NCI-H146 (cell line): Measurements from ENCODE around the gene NCAN.
A peak's percentile ranks its signal among the peaks of the same experiment; 100 is the strongest.
"Not testable (repeated sequence)": the region's sequence is repeated elsewhere in the genome, so short reads cannot be mapped to it uniquely, and the experiment has no call there.

Experiments used
- DNase-seq: peaks from one replicate; lab custom pipeline; 2025; lab: John Stamatoyannopoulos, UW

NCAN gene

GRCh38 chr19:19224150-19224851 is 12.5 kb downstream of the NCAN start:
- no peak for DNase-seq

DNA sequence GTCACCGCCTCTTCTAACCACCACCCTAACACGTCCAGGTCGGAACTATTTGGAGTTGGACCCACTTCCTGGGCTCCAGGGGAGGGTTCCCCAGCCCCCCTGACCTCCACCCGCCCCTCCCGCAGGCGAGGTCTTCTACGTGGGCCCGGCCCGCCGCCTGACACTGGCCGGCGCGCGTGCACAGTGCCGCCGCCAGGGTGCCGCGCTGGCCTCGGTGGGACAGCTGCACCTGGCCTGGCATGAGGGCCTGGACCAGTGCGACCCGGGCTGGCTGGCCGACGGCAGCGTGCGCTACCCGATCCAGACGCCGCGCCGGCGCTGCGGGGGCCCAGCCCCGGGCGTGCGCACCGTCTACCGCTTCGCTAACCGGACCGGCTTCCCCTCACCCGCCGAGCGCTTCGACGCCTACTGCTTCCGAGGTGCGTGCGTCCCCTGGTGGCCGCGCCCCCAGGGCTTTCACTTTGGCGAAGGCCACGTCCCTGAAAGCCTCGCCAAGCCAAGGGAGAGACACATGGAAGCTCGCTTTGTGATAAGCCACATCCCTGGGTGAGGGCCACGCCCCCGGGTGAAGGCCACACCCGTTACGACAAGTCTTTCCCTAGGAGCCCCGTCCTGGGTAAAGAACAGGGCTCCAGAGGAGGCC is 13.2 kb downstream of the NCAN start:
- DNase-seq = peak; percentile 87

DNA sequence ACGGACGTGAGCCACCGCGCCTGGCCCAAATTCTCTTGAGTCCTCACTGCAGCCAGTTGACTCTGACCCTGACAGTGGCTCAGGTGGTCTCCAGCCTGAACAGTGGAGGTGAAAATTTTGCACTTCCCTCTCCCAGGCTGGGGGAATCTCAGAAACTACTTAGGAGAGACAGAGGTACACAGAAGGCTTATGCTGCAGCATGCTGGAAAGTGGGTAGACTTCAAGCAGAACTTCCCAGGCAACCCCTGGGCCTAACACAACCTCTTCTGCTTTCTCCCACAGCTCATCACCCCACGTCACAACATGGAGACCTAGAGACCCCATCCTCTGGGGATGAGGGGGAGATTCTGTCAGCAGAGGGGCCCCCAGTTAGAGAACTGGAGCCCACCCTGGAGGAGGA is 14.4 kb downstream of the NCAN start:
- no peak for DNase-seq

GRCh38 chr19:19226663-19227062 is 14.9 kb downstream of the NCAN start:
- no peak for DNase-seq

DNA sequence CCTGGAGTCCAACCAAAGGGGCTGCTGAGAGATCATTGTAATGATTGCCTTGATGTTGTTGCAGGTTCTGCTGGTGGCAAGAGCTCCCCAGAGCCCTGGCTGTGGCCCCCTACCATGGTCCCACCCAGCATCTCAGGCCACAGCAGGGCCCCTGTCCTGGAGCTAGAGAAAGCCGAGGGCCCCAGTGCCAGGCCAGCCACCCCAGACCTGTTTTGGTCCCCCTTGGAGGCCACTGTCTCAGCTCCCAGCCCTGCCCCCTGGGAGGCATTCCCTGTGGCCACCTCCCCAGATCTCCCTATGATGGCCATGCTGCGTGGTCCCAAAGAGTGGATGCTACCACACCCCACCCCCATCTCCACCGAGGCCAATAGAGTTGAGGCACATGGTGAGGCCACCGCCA is 15.5 kb downstream of the NCAN start:
- no peak for DNase-seq

GRCh38 chr19:19229701-19230100 is 17.9 kb downstream of the NCAN start:
- DNase-seq = no peak

- no peak for DNase-seq
Measured at GRCh38 chr19:19230999-19231398, 19.2 kb downstream of the NCAN start.

DNA sequence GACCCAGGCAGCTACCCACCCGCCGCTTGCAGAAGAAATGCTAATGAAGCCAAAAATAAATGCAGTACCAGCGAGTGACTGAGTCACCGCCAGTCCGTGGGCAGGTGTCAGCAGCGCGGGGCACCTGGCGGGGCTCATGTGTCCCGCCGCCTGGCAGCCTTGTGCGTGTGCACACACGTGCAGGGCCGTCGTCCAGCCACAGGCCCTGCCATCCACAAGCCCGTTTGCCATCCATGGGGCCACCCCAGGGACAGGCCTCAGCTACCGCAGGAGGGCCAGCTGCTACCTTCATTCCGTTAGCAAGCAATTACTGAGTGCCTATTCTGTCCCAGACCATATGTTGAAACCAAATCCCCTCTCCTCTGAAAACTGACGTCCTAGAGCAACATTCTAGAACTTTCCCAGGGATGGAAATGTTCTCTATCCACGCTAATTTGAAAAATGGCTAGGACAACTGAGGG is 20.5 kb downstream of the NCAN start:
- DNase-seq = peak; percentile 17

GRCh38 chr19:19234220-19234816 is 22.6 kb downstream of the NCAN start:
- no peak for DNase-seq

DNA sequence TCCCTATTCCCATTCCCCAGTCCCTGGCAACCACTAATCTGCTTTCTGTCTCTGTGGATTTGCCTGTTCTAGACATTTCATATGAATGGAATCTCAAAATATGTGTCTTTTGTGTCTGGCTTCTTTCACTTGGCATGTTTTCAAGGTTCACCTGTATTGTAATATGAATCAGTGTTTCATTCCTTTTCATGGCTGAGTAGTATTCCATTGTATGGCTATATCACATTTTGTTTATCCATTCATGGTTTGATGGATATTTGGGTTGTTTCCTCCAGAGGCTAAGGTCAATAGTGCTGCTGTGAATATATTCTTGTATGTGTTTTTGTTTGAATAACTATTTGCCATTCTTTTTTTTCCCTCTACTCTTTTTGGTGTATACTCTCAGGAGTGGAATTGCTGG is 24.4 kb downstream of the NCAN start:
- no peak for DNase-seq

- peak; percentile 71 for DNase-seq
Measured at GRCh38 chr19:19238126-19238894, 26.6 kb downstream of the NCAN start.

DNA sequence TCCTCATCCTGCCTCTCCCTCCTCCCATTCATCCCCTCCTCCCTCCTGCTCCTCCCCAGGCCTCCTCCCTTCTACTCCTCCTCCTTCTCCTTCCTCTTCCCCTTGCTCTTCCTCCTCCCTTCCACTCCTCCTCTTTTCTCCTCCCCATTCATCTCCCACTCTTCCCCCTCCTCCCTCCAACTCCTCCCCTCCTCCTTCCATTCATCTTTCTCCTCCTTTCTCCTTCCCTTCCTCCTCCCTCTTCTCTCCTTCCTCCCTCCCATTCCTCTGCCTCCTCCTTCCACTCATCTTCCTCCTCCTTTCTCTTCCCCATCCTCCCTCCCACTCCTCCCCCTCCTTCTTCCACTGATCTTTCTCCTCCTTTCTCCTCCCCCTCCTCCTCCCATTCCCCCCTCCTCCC is 27.9 kb downstream of the NCAN start:
- DNase-seq = no peak

DNA sequence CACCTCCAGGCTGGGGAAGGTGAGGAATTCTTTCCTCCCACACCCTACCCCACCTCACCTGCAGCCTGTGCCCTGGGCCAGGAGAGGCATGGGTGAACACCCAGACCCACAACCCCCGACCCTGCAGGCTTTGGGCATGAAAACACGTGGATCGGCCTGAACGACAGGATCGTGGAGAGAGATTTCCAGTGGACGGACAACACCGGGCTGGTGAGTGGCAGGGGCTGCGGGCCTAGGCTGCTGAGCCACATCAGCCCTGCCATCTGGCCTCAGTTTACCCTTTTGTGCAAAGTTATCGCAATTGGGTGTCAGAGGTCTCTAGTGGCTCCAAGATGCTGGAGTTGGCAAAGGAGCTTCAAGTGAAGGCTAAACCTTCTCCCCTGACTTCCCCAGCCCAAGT is 28.7 kb downstream of the NCAN start:
- DNase-seq = no peak

DNA sequence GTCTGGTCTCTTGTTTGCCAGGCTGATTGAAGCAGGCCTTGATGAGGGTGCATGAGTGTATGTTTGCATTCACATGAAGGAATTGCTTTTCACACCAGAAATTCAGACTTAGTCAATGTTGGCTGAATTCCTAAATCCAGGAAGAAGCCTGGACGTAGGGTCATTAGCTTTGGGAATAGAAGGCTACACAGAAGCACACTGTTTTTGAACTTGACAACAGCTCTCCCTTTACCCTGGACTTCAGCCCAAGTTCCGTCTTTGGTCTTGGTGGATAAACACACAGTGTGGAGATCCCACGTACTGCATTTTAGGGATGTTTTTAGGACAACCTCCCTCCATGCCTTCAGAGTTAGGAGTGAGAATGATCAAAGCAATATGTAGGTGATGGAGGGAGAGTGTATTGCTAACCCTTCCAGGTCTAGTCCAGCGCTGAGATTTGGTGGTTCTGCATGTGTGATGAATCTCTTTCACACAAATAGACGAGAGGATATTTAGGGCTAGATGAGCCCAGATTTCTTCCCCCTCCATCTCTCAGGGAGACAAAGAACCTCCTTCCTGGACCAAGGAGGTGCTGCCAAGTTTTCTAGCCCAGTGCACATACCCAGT is 38.5 kb downstream of the NCAN start:
- no peak for DNase-seq

GRCh38 chr19:19253409-19253808 is 41.7 kb downstream of the NCAN start:
- not testable (repeated sequence) for DNase-seq

DNA sequence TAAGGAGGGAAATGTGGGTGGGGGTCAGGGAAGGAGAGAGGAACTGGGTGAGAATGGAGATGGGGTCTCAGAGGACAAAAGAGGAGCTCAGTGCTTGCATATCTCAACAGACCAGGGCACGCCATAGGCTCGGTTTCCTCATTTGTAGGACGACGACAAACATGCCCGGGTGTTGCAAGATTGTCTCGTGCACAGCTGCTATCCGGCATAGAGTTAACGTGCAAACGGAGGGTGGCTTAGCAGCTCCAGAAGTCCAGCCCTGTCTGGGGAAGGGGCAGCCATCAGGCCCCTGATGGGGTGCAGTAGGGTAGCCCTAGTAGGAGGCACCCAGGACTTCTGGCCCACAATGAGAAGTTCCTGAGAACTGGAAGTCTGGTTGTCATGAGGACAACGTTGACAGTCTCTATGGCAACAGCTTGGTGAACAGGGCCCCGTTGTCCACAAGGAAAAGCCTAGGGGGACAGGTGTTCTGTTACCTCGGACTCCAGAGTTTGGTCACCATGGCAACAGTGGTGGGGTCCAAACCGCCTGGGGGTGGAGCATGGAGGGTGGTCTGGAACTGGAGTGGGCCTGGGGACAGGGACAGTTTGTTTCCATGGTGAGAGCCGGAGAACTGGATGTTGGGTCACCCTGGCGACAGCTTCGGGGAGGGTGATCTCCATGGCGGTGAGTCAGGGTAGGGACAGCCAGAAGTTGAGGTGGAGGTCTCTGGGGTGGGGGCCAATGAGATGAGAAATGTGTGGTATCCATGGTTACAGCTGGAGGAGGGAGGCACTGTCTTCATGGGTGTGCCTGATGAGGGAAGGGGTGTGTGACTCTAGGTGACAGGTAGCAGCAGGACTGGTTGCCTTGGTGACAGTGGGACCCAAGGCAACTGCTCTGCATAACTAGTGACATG is 44.6 kb downstream of the NCAN start:
- peak; percentile 45 for DNase-seq

GRCh38 chr19:19257137-19257536 is 45.4 kb downstream of the NCAN start:
- peak; percentile 21 for DNase-seq

DNA sequence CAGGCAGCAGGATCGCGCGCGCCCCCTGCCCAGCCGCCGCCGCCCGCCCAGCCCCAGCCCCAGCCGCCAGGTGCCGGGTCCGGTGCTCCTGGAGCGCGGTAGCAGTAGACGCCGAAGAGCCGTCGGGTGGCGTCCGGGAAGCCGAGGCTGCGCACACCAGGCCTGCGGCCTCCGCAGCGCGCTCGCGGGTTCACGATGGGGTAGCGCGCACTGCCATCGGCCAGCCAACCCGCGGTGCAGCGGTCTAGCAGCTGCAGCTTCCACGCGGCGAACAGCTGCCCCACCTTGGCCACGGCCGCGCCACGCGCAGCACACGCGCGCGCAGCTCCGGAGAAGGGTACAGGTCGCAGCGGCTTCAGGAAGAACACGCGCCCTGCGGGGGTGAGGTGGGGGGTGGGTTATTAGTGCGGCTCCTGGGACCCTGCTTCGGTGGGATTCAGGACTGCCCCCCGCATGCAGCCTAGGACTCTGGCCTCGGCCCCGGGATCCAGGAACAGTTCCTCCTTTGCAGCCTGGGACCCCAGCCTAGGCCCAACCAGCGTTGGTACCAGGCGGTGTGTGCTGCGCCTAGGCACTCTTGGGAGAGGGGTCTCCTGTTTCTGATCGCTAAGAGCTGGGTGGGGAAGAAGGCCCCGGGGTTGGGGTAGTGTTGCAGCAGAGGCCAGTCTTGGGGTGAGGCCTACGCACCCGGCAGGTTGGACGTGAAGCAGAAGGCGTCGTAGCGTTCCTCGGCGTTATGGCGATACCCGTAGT is 46.3 kb downstream of the NCAN start:
- no peak for DNase-seq

- DNase-seq = no peak
Measured at GRCh38 chr19:19258589-19259338, 47.0 kb downstream of the NCAN start.

- peak; percentile 38 for DNase-seq
Measured at GRCh38 chr19:19259741-19260140, 48.0 kb downstream of the NCAN start.
